Heart left ventricle (tissue), 16 donors: ENCODE measurements around the gene CLCA4. TPM values are rescaled to one million over a fixed set of nuclear protein-coding genes. Genes with fewer than 3 reads are reported as not detected.

Experiments used
- ATAC-seq, 4 donors: fragments of 200-7000 bp; cut with Tn5 transposase; one replicate each; pipeline ENCODE4 v1.9.1; 2020 to 2022; ENCODE audit warnings: moderate library complexity in 4 of 4, mild to moderate bottlenecking in 3 of 4, moderate number of reproducible peaks in 1 of 4
- DNase-seq, 5 donors: peaks; one replicate each; pipeline ENCODE4 v3.0.0-alpha.2; 2020
- H3K27ac ChIP-seq, 12 donors: fragments of 200-600 bp; sonication (generic) in 4 of 12; one replicate each; pipeline versions ENCODE4 v1.5.0 to v1.8.0; 2016 to 2022; ENCODE audit warnings: mild to moderate bottlenecking in 2 of 12
- H3K27me3 ChIP-seq, 9 donors: fragments of 200-600 bp; sonication (generic) in 2 of 9; one replicate each; pipeline versions ENCODE4 v1.5.1 to v1.8.0; 2016 to 2022; ENCODE audit warnings: mild to moderate bottlenecking in 3 of 9
- H3K36me3 ChIP-seq, 9 donors: fragments of 200-600 bp; sonication (generic) in 2 of 9; one replicate each; pipeline versions ENCODE4 v1.5.0 to v1.8.0; 2018 to 2022; ENCODE audit warnings: mild to moderate bottlenecking in 2 of 9
- H3K4me1 ChIP-seq, 12 donors: fragments of 200-600 bp; sonication (generic) in 4 of 12; one replicate each; pipeline versions ENCODE4 v1.5.0 to v1.8.0; 2016 to 2022; ENCODE audit warnings: mild to moderate bottlenecking in 3 of 12
- H3K4me3 ChIP-seq, 12 donors: fragments of 200-600 bp; sonication (generic) in 4 of 12; one replicate each; pipeline versions ENCODE4 v1.5.0 to v1.8.0; 2017 to 2022; ENCODE audit warnings: mild to moderate bottlenecking in 9 of 12, moderate library complexity in 4 of 12
- H3K9me3 ChIP-seq, 12 donors: fragments of 200-600 bp; sonication (generic) in 4 of 12; one replicate each; pipeline versions ENCODE4 v1.5.0 to v1.8.0; 2016 to 2022; ENCODE audit warnings: mild to moderate bottlenecking in 1 of 12
- POLR2A ChIP-seq, 2 donors: fragments of 450-650 bp; IDR thresholded peaks; one replicate each; pipeline ENCODE4 v1.6.1; 2017; ENCODE audit warnings: antibody characterized with exemption in 2 of 2, mild to moderate bottlenecking in 2 of 2, moderate library complexity in 2 of 2
- WGBS, 4 donors: extraction: QIAGEN DNeasy Blood & Tissue Kit in 2 of 4; methylation state at CpG; one replicate each; pipeline versions ENCODE4 v1.1.5 to v1.1.7; 2013 to 2018; 5-methylcytosine and 5-hydroxymethylcytosine counted together
- intact Hi-C, 10 donors: fragments of 100-400 bp; cut with DNase I; formaldehyde crosslinking; loops; one replicate each; pipeline versions ENCODE4 v1.11.1 to v1.14.2; 2022
- polyA plus RNA-seq, 2 donors: library from polyadenylated mRNA; stranded (reverse); fragments of 200-250 nt; gene quantifications; one replicate each; pipeline ENCODE4 v1.2.3, GENCODE V29; 2013
- total RNA-seq, 9 donors: library from RNA; depleted of rRNA in 2 of 9; stranded (reverse); fragments of >200 nt in 2 of 9; fragmentation: NEBNext Ultra II Directional in 3 of 9; extraction: Animal tissue kit (Norgen Biotek cat#: 25700) in 3 of 9; gene quantifications; one replicate each; pipeline versions ENCODE4 v1.1.0 to v1.2.4, GENCODE V29; 2016 to 2023
- TF ChIP-seq, protein P1 (sequence below), 12 donors: fragments of 200-600 bp; sonication (generic) in 4 of 12; IDR thresholded peaks; one replicate each; pipeline versions ENCODE4 v1.5.0 to v1.8.0; 2018 to 2022; ENCODE audit warnings: antibody characterized with exemption in 12 of 12, mild to moderate bottlenecking in 5 of 12
- donor health status: ischemic (EF 13 %, LVEDD 7.1; RV severe dilation, severe dysfunction).
- donor health status: healthy with polysubstance abuse.
- donor health status: DM: no; HTN: yes; CAD: no.
- donor health status: DM: no; HTN: no; CAD: no.
- donor health status: ischemic (EF 25% LVEDD 6.9; RV normal size, moderate dysfunction).
- donor health status: ischemic (EF 25% LVEDD 5.7; RV mildly dilated, moderate dysfunction).
- donor health status: healthy.
- donor health status: DM: yes; HTN: yes; CAD: no.
- donor health status: ischemic (EF 35%, LVEDD 5.7; RV mildly dilated, moderate dysfunction).
- donor health status: nonischemic (EF 11% LVEDD 7.7; RV severe dilation, severe dysfunction).
- donor health status: DM: yes; HTN: yes; CAD: no.
- donor health status: PGD.
- donor health status: ischemic (EF 29% LVEDD 5.4; RV normal size, mild dysfunction).
- donor health status: nonischemic (EF 23%, LVEDD 6.1; RV moderate dilation, normal function).

The CLCA4 gene
- total and polyA plus RNA-seq, 11 donors = 0.14 to 0.51 TPM; not detected in 9

DNA sequence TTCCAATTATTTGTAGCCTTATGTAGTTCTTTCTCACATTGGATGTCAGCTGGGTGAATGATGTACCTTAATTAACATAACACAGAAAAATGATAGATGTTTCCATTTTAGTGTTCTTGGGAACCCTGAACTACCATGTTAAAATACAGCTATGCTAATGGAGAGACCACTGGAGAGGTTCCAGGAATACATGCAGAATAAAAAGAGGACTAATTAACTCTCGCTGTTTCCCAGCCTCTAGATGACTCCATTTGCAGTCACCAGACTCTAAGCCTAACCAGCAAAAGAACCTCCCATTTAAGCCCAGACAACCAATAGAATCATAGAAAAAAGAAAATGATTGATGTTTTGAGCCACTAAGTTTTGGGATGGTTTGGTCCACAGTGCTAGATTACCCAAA, 36.2 kb downstream of the CLCA4 start:
- no peaks in the 10 kb centered on the region for H3K27me3 ChIP-seq
- TF ChIP-seq, protein P1, sequence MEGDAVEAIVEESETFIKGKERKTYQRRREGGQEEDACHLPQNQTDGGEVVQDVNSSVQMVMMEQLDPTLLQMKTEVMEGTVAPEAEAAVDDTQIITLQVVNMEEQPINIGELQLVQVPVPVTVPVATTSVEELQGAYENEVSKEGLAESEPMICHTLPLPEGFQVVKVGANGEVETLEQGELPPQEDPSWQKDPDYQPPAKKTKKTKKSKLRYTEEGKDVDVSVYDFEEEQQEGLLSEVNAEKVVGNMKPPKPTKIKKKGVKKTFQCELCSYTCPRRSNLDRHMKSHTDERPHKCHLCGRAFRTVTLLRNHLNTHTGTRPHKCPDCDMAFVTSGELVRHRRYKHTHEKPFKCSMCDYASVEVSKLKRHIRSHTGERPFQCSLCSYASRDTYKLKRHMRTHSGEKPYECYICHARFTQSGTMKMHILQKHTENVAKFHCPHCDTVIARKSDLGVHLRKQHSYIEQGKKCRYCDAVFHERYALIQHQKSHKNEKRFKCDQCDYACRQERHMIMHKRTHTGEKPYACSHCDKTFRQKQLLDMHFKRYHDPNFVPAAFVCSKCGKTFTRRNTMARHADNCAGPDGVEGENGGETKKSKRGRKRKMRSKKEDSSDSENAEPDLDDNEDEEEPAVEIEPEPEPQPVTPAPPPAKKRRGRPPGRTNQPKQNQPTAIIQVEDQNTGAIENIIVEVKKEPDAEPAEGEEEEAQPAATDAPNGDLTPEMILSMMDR (IDR thresholded peaks at IDR 0.05) = no peak
- TF ChIP-seq POLR2A (IDR thresholded peaks at IDR 0.05) = no peak
- no peak overlapping the region for H3K4me3 ChIP-seq
- no peaks in the 10 kb centered on the region for H3K4me1 ChIP-seq
- ATAC-seq (no peak), DNase-seq (no peak)
- intact Hi-C loops = no loop called here
- H3K27ac ChIP-seq = no peak overlapping the region
- WGBS, 4 donors = 90 to 97% (median 95%) methylated on average over 1 of the region's 1 CpG
- no peaks in the 10 kb centered on the region for H3K9me3 ChIP-seq
- H3K36me3 ChIP-seq = no peaks in the 10 kb centered on the region

DNA sequence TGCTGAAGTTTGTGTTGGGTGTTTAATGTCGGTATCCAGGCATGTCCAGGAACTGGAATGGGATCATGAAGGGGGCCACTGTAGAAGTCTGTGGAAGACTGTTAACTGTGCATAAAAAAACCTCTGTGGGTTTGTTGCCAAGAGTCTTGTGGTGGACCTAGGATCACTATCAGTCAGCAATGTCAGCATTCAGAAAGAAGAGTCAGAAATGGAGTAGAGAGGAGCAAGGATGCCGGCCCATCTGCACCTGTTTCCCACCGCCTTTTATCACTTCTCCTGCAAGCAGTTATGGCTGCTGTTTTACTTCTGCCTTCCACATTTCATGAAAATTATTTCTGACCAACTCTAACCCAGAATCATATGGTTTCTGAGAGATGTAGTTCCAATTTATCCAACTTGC, 36.7 kb downstream of the CLCA4 start:
- intact Hi-C loops = no loop called here
- H3K27ac ChIP-seq = no peak overlapping the region
- no peaks in the 10 kb centered on the region for H3K36me3 ChIP-seq
- ATAC-seq (no peak), DNase-seq (no peak)
- no peaks in the 10 kb centered on the region for H3K4me1 ChIP-seq
- TF ChIP-seq POLR2A (IDR thresholded peaks at IDR 0.05) = no peak
- TF ChIP-seq, protein P1 (IDR thresholded peaks at IDR 0.05) = no peak
- no peaks in the 10 kb centered on the region for H3K27me3 ChIP-seq
- WGBS, 4 donors = 73 to 89% (median 83%) methylated on average over 3 of the region's 3 CpGs
- H3K4me3 ChIP-seq = no peak overlapping the region
- no peaks in the 10 kb centered on the region for H3K9me3 ChIP-seq

DNA sequence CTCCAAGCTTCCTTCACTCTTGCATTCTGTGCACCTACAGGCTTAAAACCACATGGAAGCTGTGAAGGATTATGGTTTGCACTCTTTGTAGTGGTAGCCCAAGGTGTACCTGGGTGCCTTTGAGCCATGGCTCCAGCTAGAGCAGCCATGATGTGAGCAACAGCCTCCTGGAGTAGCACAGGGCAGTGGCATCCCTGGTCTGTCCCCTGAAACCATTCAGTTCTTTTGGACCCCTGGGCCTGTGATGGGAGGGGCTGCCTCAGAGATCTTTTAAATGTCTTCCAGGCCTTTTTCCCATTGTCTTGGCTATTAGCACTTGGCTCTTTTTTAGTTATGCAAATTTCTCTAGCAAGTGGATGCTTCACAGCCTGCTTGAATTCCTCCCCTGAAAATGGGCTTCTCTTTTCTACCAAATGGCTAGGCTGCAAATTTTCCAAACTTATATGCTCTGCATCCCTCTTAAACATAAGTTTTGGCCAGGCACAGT, 47.4 kb downstream of the CLCA4 start:
- TF ChIP-seq POLR2A (IDR thresholded peaks at IDR 0.05) = no peak
- TF ChIP-seq, protein P1 (IDR thresholded peaks at IDR 0.05) = no peak
- Histone ChIP-seq H3K4me1 (no peaks in the 10 kb centered on the region), H3K36me3 (no peaks in the 10 kb centered on the region), H3K27me3 (no peaks in the 10 kb centered on the region), H3K27ac (no peak overlapping the region), H3K9me3 (peaks cover 0 to 29% (median 9%) of the 10 kb centered on the region in 12 donors), H3K4me3 (no peak overlapping the region)
- DNase-seq = no peak
- ATAC-seq = no peak
- intact Hi-C loops = no loop called here

DNA sequence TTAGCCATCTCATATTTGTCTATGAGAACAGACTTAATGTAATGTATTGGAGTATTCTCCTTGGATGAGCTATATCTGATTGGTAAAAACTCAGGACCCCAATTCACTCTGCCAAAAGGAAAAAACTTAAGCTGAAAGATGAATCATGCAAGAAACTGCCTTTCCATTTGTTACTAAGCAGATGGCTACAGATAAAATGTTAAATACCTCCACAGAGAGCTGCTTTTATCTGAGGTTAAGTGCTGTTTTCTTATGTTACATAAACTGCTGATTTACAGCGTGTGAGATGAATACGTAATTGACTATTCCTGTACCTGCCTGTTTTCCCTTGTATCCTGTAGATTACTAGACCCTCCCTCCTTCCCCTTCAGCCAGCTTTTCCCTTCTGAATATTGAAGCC, 49.3 kb downstream of the CLCA4 start:
- no peak for TF ChIP-seq POLR2A (IDR thresholded peaks at IDR 0.05)
- TF ChIP-seq, protein P1 (IDR thresholded peaks at IDR 0.05) = no peak
- intact Hi-C loops = no loop called here
- DNase-seq (no peak), ATAC-seq (no peak)
- Histone ChIP-seq H3K36me3 (no peaks in the 10 kb centered on the region), H3K9me3 (peaks cover 0 to 35% (median 9%) of the 10 kb centered on the region in 12 donors), H3K27me3 (no peaks in the 10 kb centered on the region), H3K27ac (no peak overlapping the region), H3K4me1 (no peaks in the 10 kb centered on the region), H3K4me3 (no peak overlapping the region)
- 36 to 78% (median 71%) methylated on average over 2 of the region's 2 CpGs for WGBS, 4 donors
